Activated CD8-positive, alpha-beta memory T cell treated with anti-CD3 and anti-CD28 coated beads, Interleukin-2, amount 50 U/mL, for 24 hours (primary cell): ENCODE measurements around the gene RCAN2.
"Not testable (repeated sequence)": the region's sequence is repeated elsewhere in the genome, so short reads cannot be mapped to it uniquely, and the experiment has no call there.

Experiments used
- DNase-seq: peaks from one replicate; pipeline ENCODE4 v3.0.0-alpha.2; 2020; ENCODE audit errors: extremely low read depth

RCAN2 gene

DNA sequence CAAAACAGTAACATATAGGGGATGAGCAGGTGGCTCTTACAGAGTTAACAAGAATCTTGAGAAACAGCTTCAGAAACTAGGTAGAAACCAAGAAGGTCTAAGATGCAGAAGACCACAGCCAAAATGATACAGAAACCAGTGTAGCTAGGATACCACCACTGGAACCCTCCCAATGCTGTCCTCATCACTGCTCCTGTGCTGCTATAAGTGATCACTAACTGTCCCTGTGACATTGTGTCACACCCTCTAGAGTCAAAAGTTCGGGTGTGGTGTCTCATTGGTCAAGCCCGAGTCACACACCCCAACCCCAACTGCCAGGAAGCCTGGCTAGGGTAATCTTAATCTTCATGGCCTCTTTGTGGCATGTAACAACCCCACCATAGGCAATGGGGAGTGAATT lies 153.1 kb downstream of the RCAN2 start:
- no peak for DNase-seq

DNA sequence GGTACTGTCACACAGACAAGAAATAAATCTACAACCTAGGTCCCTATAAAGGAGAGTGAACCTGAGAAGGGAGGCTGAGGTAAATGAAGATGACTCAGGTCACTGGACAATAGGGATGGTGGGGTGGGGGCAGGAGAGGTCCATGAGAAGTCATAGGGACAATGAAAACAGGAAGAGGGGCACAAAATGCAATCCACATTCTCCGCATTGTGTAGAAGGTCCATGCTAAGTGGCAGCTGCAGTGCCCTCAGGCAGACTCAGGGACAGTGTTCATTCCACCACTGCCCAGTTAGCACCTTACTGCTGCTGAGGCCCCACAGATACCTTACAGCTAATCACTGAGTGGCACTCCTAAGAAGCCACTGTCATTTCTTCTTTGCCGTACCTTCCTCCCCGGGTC lies 156.8 kb downstream of the RCAN2 start:
- no peak for DNase-seq

DNA sequence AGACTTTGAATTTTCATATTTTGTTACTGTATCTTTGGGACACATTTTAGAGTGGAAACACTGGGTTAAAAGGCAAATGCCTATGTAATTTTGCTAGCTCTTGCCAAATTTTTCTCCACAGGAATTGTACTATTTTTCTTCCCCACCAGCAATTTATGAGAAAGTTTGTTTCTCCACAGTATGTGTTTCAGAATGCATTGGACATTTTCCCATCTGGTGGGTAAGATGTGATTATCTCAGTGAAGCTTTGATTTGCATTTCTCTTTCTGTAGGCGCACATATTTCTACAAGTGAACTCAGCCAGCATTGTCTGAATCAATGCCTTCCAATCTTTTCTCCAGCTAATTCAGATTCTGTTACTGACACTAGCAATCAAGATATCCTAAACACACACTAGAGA lies 157.8 kb downstream of the RCAN2 start:
- no peak for DNase-seq

DNA sequence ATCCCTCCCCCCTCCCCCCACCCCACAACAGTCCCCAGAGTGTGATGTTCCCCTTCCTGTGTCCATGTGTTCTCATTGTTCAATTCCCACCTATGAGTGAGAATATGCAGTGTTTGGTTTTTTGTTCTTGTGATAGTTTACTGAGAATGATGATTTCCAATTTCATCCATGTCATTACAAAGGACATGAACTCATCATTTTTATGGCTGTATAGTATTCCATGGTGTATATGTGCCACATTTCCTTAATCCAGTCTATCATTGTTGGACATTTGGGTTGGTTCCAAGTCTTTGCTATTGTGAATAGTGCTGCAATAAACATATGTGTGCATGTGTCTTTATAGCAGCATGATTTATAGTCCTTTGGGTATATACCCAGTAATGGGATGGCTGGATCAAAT lies 158.8 kb downstream of the RCAN2 start:
- DNase-seq = not testable (repeated sequence)

DNA sequence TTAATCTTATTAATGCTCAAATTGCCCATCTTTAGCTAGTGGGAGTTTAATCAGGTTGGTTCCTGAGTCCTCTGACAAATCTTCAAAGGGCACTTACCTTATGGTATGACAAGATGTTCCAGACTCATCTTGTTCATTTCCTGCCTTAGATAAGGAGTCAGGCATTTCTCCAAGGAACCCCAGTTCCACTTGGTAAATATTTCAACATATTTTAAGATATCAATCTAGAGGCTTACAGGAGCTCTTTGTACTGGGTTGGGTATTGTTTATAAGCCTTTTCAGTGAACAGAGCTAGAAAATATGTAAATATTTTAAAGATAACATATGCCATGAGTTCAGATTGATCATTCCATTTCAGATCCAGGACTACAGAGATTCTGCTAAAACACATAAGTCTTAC lies 159.8 kb downstream of the RCAN2 start:
- no peak for DNase-seq

DNA sequence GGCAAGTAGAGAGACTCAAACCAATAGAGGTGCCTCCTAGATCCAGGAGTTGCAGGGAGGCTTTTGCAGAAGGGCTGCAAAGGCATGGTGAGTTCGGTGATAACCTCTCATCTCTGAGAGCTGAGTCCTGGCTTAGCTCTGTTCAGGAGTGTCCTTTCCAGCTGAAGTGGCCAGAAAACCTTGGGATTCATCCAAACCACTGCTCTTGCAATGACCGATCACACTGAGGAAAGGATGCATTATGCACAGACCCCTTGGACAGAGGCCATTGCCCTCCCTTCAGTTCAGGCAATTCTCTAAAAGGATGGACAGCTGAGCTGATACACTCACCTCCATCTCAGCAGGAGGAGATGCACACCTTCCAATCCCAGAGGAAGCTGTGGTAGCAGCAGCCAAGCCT lies 161.7 kb downstream of the RCAN2 start:
- DNase-seq = no peak

GRCh38 chr6:46327779-46328178 lies 163.5 kb downstream of the RCAN2 start:
- DNase-seq = no peak

GRCh38 chr6:46325561-46326530 lies 165.4 kb downstream of the RCAN2 start:
- DNase-seq = no peak

DNA sequence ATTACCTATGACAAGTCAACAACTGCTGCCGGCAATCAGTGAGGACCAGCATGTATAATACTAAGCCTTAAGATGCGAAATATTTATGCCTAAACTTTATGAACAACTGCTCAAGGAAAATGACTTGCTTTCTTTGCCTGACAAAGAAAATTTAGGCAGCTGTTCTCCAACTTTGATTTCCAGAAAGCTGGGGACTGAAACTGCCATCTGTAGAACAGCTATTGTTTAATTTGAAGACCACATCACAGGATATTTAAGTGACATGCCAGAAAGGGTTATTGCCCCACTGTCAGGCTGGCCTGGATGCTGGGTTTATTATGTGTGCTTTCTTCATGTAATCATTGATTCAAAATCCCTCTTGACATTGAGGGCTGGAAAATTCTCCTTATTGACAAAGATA lies 166.5 kb downstream of the RCAN2 start:
- DNase-seq = no peak

- no peak for DNase-seq
These were observed 167.2 kb downstream of the RCAN2 start for GRCh38 chr6:46323966-46324622.

DNA sequence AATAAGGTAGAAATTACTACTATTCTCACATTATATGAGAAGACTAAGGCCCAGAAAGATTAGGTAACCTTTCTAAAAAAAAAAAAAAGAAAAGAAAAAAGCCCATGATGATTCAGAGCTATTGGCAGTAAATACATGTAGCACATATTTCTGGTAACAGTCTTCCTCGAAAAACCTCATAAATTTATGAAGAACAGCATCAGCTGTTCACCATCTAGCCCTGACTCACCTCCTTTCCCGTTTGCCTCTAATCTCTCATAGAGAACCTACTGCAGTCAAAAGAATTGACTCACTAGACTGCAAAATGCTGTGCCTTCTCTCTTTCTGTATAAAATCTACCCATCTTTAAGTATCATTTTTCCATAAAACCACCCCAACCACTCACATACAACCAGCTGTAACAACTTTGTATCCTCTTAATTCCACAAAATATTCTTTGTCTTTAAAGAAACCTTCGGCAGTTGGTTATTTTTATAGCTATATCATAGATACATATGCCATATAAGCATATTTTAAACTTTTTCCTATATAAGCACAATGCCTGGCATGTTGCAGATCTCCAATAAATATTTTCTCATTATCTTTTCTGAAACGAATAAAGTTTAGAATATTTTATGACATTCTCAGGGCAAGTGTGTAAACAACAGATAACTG lies 167.8 kb downstream of the RCAN2 start:
- no peak for DNase-seq

DNA sequence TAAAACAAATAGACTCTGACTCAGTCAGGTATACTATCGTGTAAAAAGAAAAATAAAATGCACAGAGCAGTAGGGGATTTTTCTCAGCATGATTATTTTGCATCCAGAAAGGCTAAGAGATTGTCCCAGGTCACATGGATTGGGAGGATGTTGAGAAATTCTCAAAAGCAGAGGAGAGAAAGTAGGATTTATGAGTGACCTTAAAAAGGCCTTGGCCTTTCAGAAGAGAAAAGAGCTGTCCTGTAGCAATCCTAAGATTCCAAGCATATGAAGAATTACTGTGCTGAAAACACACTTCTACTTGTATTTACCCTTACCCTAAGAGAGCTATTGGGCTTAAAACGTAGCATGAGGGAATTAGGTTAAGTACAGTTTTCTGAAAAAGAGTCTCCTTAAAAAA lies 170.7 kb downstream of the RCAN2 start:
- DNase-seq = no peak

DNA sequence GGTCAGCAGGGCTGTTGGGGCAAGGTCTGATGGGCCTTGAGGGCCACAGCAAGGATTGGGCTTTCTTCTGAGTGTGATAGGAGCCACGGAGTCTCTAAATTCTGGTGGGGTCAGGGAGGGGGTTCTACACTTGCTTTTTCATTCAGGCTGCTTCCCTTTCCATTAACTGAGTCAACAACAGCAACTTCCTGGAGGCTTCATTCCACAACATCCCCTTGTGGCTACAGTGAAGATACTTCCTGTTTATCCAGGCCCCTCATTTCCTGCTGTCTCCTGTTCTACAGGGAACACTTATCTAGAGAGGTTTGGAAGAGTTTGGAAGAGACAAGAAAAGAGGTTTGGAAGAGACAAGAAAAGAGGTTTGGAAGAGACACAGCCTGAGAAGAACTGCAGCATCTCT lies 175.7 kb downstream of the RCAN2 start:
- no peak for DNase-seq

- DNase-seq = no peak
These were observed 178.6 kb downstream of the RCAN2 start for GRCh38 chr6:46312654-46313053.

DNA sequence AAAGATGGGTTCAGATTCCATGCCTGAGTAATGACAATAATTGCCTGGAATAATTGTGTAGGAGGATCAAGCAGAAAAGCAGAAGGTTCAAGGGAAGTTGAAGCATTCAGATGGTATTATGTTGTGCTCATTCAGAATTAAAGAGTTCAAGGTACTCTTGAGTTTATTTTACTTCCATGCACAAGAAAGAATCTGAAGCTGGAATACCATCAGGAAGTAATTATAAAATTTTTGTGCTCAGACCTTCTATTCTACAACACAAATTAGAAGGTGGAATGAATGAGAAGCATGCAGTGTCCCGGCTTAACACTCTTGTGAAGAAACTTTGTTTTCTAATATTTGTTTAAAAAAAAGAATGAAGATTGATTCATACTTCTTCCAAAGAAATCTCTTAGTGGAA lies 181.1 kb downstream of the RCAN2 start:
- no peak for DNase-seq

- DNase-seq = no peak
These were observed 184.8 kb downstream of the RCAN2 start for GRCh38 chr6:46306431-46306830.

DNA sequence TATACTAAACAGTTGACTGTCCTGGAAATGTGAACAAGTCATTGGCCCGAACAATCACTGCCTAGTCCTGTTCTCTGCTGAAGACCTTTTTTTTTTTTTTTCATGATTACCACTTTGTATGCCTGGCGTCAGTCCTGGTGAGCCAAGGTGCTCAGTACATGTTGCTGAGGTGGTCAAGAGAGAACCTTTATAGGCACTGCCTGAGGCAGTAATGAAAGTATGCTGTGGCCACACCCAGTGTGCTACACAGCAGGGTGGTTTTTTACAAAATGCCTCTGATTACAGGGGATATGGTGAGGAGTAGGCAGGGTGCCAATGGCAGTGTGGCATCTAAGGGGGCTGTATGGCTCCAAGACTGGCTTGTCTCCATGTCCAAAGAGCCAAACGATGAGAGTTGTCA lies 185.4 kb downstream of the RCAN2 start:
- no peak for DNase-seq

DNA sequence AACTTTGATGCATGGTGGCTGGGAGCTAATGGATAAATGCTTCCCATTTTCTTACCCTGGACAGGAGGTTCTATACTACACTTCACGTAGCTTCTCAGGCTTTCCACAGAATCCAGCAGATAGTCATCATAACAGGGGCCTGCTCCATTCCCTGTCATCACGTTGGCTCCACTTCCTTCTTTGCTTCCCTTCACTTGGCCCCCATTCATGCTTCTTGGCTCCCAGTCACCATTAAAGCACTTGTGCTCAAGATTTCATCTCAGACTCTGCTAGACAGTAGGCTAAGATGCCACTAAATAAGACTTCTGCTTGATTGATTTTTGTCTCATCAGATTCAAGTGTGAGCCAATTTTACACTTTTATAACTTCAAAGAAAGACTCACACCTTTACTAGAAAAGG lies 186.0 kb downstream of the RCAN2 start:
- DNase-seq = no peak

DNA sequence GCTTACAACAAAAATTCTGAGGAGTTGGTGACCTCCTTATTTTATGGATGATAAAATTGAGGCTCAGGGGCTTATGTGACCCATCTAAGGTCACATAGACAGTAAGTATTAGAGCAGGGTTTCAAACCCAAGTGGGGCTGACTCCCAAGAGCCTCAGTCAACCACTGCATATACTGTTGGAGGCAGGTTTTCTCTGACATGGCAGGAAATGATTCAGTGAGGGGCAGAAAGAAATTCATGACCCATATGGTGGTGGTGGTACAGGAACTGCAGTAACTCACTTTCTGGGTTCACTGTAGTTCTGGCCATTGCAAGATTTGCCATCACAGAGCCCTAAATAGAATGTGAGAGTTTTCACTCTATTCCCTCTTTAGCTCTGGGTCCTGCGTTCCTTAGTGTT lies 188.4 kb downstream of the RCAN2 start:
- DNase-seq = no peak

- DNase-seq = no peak
These were observed 189.1 kb downstream of the RCAN2 start for GRCh38 chr6:46302176-46302575.

DNA sequence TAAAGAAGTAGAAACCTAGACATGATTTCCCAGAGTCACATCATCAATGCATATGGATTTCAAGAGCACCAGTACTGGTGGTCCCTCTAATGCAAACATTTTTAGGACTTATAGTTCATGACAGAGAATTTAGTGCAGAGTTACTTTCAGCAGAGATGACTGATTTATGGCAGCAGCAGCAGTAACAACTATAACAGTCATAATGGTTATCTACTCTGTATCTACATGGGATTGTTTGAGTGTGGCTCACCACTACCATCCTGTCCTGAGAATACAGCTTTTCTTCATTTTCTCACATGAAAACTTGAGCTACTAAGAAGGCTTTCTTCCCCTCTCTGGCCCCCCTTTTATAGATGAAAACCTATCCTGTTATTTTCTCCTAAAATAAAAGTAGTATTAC lies 192.0 kb downstream of the RCAN2 start:
- no peak for DNase-seq

DNA sequence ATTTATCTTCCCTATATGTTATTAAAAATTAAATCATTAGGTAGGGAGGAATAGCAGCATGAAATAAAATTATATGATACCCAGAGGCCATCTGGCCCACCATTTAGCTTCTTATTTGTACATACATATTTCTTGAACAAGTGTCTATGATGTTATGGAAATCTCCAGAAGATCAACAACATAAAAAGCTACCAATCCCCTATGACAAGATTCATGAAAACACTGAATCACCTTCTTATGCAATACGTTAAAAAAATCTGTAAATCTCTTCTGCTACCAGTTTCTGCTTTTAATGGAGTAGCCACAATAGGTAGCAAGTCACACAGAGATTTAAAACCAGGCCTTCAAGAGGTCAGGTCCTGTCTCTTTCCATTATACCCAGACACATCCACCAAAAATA lies 194.7 kb downstream of the RCAN2 start:
- no peak for DNase-seq
